ENCODE measurements around the gene LAMTOR1.

- TF ChIP-seq YY1 (IDR thresholded peaks at IDR 0.05; ENCODE audit: insufficient read depth, insufficient read length), result no peak
- TF ChIP-seq ZNF274 (IDR thresholded peaks at IDR 0.05; ENCODE audit: low read depth, low read length), result no peak
- TF ChIP-seq SUZ12 (IDR thresholded peaks at IDR 0.05; ENCODE audit: extremely low read depth, insufficient read depth, insufficient read length), result no peak
These were observed 2.8 kb upstream of the LAMTOR1 start, which contains the start of gene TOMT for GRCh38 chr11:72105888-72106287.
